GM19238 (cell line): Measurements from ENCODE around the gene ZCCHC14.
"Not testable (repeated sequence)": the region's sequence is repeated elsewhere in the genome, so short reads cannot be mapped to it uniquely, and the experiment has no call there.

ENCODE experiments used
- DNase-seq: peaks from one replicate; pipeline ENCODE4 v3.0.0; 2011; ENCODE audit warnings: low spot score; ENCODE audit not compliant: insufficient read length

Gene ZCCHC14

GRCh38 chr16:87387942-87388817 is 104.6 kb downstream of the ZCCHC14 start:
- peak; percentile 82 for DNase-seq

- DNase-seq: not testable (repeated sequence)
Observed at GRCh38 chr16:87384875-87385167, 108.0 kb downstream of the ZCCHC14 start.

- DNase-seq: no peak
Observed at GRCh38 chr16:87384162-87384874, 108.5 kb downstream of the ZCCHC14 start.

GRCh38 chr16:87383505-87384161 is 109.2 kb downstream of the ZCCHC14 start, which contains the start of gene FBXO31:
Gene FBXO31 (minus strand): TSS chr16:87383776. CDS start chr16:87383744, 32 bp downstream.
- peak; percentile 76 for DNase-seq

GRCh38 chr16:87382023-87382785 is 110.6 kb downstream of the ZCCHC14 start:
- DNase-seq: no peak

- DNase-seq: no peak
Observed at GRCh38 chr16:87380881-87381280, 111.9 kb downstream of the ZCCHC14 start.

GRCh38 chr16:87380403-87380802 is 112.4 kb downstream of the ZCCHC14 start:
- DNase-seq: no peak

GRCh38 chr16:87379312-87379752 is 113.5 kb downstream of the ZCCHC14 start:
- DNase-seq: not testable (repeated sequence)

- no peak for DNase-seq
Observed at GRCh38 chr16:87376660-87377059, 116.2 kb downstream of the ZCCHC14 start.

GRCh38 chr16:87375426-87376135 is 117.2 kb downstream of the ZCCHC14 start:
- no peak for DNase-seq

- no peak for DNase-seq
Observed at GRCh38 chr16:87374313-87374712, 118.5 kb downstream of the ZCCHC14 start.

GRCh38 chr16:87372305-87372704 is 120.5 kb downstream of the ZCCHC14 start:
- no peak for DNase-seq

- DNase-seq: no peak
Observed at GRCh38 chr16:87371261-87371866, 121.5 kb downstream of the ZCCHC14 start.

GRCh38 chr16:87369796-87370719 is 122.8 kb downstream of the ZCCHC14 start:
- no peak for DNase-seq

- DNase-seq: no peak
Observed at GRCh38 chr16:87369117-87369765, 123.6 kb downstream of the ZCCHC14 start.

- no peak for DNase-seq
Observed at GRCh38 chr16:87368029-87368770, 124.6 kb downstream of the ZCCHC14 start.

GRCh38 chr16:87367529-87367928 is 125.3 kb downstream of the ZCCHC14 start:
- no peak for DNase-seq

GRCh38 chr16:87366930-87367329 is 125.9 kb downstream of the ZCCHC14 start:
- no peak for DNase-seq
